Brain microvascular endothelial cell (primary cell): ENCODE results near the gene CHRNA4.

ENCODE experiments used
- DNase-seq: peaks from one replicate; pipeline ENCODE4 v3.0.0-alpha.2; 2020
- H3K27ac ChIP-seq: fragments of 250-450 bp; sonication (Bioruptor Pico); 2 replicates; pipeline ENCODE4 v1.5.1; 2020; ENCODE audit warnings: mild to moderate bottlenecking, moderate library complexity
- H3K27me3 ChIP-seq: fragments of 250-450 bp; sonication (Bioruptor Pico); replicated peaks from 2 replicates; pipeline ENCODE4 v1.5.1; 2020; ENCODE audit warnings: mild to moderate bottlenecking
- H3K36me3 ChIP-seq: fragments of 250-450 bp; sonication (Bioruptor Pico); replicated peaks from 2 replicates; pipeline ENCODE4 v1.5.1; 2020; ENCODE audit warnings: mild to moderate bottlenecking
- H3K4me3 ChIP-seq: 2 replicates; pipeline ENCODE4 v1.5.1; 2011; ENCODE audit warnings: low read depth, mild to moderate bottlenecking, control low read depth, low read length, moderate library complexity
- CTCF ChIP-seq: IDR thresholded peaks from 2 replicates; pipeline ENCODE4 v1.5.1; 2011; ENCODE audit warnings: low read depth, mild to moderate bottlenecking, moderate library complexity, low read length, control low read depth, inconsistent platforms; ENCODE audit errors: missing control alignments
- in situ Hi-C: cut with HindIII; loops from 2 replicates; pipeline ENCODE4 v1.10.0; 2017; ENCODE audit warnings: low sequenced_read_pairs, low pct_ligation_motif_present

CHRNA4 gene

GRCh38 chr20:63303095-63303666 is 58.0 kb downstream of the CHRNA4 start:
- Histone ChIP-seq H3K36me3 (no peaks in the 10 kb centered on the region), H3K27ac (no peak overlapping the region), H3K27me3 (no peaks in the 10 kb centered on the region), H3K4me3 (no peak overlapping the region)
- DNase-seq, result no peak
- in situ Hi-C loops, result no loop called here
- no peak for TF ChIP-seq CTCF

- no peak for DNase-seq
- Histone ChIP-seq H3K27ac (no peak overlapping the region), H3K27me3 (no peaks in the 10 kb centered on the region), H3K4me3 (no peak overlapping the region), H3K36me3 (no peaks in the 10 kb centered on the region)
- no peak for TF ChIP-seq CTCF
- in situ Hi-C loops, result no loop called here
Observed at GRCh38 chr20:63301671-63302070, 59.5 kb downstream of the CHRNA4 start.

- in situ Hi-C loops, result no loop called here
- no peaks in the 10 kb centered on the region for H3K36me3 ChIP-seq
Observed at GRCh38 chr20:63298731-63299312, 62.3 kb downstream of the CHRNA4 start.

GRCh38 chr20:63297796-63298572 is 63.2 kb downstream of the CHRNA4 start:
- no peaks in the 10 kb centered on the region for H3K36me3 ChIP-seq
- H3K27me3 ChIP-seq, result peaks cover 22% of the 10 kb centered on the region
- H3K27ac ChIP-seq, result no peak overlapping the region
- no peak for DNase-seq
- in situ Hi-C loops, result no loop called here
- no peak overlapping the region for H3K4me3 ChIP-seq
- TF ChIP-seq CTCF, result no peak

More at GRCh38 chr20:63298731-63299312, 62.3 kb downstream of the CHRNA4 start:
- no peak for TF ChIP-seq CTCF
- Histone ChIP-seq H3K27me3 (peaks cover 22% of the 10 kb centered on the region), H3K27ac (no peak overlapping the region), H3K4me3 (no peak overlapping the region)
- DNase-seq, result no peak

GRCh38 chr20:63297371-63297781 is 63.8 kb downstream of the CHRNA4 start:
- no peak overlapping the region for H3K27ac ChIP-seq
- TF ChIP-seq CTCF, result no peak
- H3K36me3 ChIP-seq, result no peaks in the 10 kb centered on the region
- no peak overlapping the region for H3K4me3 ChIP-seq
- peaks cover 22% of the 10 kb centered on the region for H3K27me3 ChIP-seq
- in situ Hi-C loops, result no loop called here
- DNase-seq, result no peak
